ENCODE data around the gene SLC26A5.

Gene SLC26A5

GRCh38 chr7:103336761-103337160, 109.2 kb downstream of the SLC26A5 start:
- DNase-seq (ENCODE audit: low read depth): no peak
- TF ChIP-seq, protein P1, sequence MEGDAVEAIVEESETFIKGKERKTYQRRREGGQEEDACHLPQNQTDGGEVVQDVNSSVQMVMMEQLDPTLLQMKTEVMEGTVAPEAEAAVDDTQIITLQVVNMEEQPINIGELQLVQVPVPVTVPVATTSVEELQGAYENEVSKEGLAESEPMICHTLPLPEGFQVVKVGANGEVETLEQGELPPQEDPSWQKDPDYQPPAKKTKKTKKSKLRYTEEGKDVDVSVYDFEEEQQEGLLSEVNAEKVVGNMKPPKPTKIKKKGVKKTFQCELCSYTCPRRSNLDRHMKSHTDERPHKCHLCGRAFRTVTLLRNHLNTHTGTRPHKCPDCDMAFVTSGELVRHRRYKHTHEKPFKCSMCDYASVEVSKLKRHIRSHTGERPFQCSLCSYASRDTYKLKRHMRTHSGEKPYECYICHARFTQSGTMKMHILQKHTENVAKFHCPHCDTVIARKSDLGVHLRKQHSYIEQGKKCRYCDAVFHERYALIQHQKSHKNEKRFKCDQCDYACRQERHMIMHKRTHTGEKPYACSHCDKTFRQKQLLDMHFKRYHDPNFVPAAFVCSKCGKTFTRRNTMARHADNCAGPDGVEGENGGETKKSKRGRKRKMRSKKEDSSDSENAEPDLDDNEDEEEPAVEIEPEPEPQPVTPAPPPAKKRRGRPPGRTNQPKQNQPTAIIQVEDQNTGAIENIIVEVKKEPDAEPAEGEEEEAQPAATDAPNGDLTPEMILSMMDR (conservative IDR thresholded peaks at IDR 0.05; ENCODE audit: low read depth, low read length): no peak
- no peak overlapping the region for H3K4me3 ChIP-seq (ENCODE audit: low read depth, low read length)

GRCh38 chr7:103325744-103326143, 120.3 kb downstream of the SLC26A5 start:
- TF ChIP-seq, protein P1 (conservative IDR thresholded peaks at IDR 0.05; ENCODE audit: low read depth, low read length): no peak
- DNase-seq (ENCODE audit: low read depth): no peak

More at GRCh38 chr7:103325744-103326143, 120.3 kb downstream of the SLC26A5 start:
- H3K4me3 ChIP-seq (ENCODE audit: low read depth, low read length): no peak overlapping the region
